ENCODE data around the gene LRRN3. TPM values are rescaled to one million over a fixed set of nuclear protein-coding genes. Genes with fewer than 3 reads are reported as not detected.

The LRRN3 gene
- total and polyA plus RNA-seq, 3 donors from 2014 or later = 9.3 to 59.6 (median 49.1) TPM

DNA sequence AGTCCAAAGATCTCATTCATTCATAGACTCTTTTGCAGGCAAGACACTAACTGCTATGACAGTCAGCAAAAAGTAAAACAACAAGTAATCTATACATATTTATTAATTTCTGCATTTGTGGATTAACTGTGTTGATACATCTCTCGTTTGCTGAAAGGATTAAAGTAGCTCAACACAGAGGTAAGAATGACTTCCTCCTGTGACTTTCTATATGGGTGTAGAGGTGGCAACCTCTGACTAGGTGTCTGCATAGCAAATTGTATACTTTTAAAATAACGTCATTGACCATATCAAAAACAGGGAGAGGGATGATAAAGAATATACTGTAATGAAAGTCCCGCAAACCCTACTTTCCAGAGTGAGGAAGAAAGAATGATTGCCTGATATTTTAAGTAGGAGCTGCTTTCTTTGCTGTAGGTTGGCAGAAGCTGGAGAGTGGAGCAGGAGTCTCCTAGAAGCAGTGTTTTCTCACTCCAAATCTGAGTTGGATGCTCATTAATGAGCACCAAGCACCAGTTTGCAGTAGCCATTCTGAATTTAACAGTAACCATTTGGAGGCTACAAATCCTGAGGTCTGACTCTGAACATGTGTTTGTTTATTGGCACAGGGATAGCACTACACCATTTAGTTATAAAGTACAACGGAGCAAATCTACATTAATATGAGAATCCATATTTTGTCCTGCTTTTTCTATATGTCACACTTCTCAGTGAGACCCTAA lies 9.2 kb upstream of the LRRN3 start:
- DNase-seq = no peak
- 89 to 92% methylated on average over 4 of the region's 4 CpGs for WGBS, 2 donors
- TF ChIP-seq POLR2A (IDR thresholded peaks at IDR 0.05) = no peak
- TF ChIP-seq, protein P1, sequence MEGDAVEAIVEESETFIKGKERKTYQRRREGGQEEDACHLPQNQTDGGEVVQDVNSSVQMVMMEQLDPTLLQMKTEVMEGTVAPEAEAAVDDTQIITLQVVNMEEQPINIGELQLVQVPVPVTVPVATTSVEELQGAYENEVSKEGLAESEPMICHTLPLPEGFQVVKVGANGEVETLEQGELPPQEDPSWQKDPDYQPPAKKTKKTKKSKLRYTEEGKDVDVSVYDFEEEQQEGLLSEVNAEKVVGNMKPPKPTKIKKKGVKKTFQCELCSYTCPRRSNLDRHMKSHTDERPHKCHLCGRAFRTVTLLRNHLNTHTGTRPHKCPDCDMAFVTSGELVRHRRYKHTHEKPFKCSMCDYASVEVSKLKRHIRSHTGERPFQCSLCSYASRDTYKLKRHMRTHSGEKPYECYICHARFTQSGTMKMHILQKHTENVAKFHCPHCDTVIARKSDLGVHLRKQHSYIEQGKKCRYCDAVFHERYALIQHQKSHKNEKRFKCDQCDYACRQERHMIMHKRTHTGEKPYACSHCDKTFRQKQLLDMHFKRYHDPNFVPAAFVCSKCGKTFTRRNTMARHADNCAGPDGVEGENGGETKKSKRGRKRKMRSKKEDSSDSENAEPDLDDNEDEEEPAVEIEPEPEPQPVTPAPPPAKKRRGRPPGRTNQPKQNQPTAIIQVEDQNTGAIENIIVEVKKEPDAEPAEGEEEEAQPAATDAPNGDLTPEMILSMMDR (IDR thresholded peaks at IDR 0.05) = no peak

DNA sequence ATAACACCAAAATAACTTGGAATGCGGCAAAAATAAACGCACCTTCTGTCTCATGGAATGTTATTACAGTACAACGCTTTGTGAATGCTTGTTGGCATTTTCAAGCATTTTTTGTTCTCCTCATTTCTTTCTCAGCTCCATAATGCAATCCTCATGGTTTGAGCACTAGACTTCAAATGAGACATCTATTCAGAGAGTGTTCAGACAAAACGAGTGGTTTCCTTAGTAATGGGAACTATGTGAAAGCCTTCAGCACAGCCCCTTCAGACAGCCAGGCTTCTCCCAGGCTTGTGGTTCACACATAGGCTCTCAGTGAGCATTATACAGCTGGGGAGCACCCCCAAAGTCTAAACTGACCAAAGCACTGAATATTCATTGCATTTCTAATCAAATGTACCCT lies 8.6 kb upstream of the LRRN3 start:
- Histone ChIP-seq H3K36me3 (ENCODE audit: low read depth, missing control alignments) (no peaks in the 10 kb centered on the region), H3K4me1 (no peaks in the 10 kb centered on the region), H3K27me3 (no peaks in the 10 kb centered on the region), H3K27ac (no peak overlapping the region), H3K9me3 (no peaks in the 10 kb centered on the region), H3K4me3 (no peak overlapping the region)
- TF ChIP-seq, protein P1 (IDR thresholded peaks at IDR 0.05) = no peak
- no peak for TF ChIP-seq POLR2A (IDR thresholded peaks at IDR 0.05)
- intact Hi-C loops (cut with DNase I; ENCODE audit: low total_unique reads) = no loop called here
- 53 to 57% methylated on average over 4 of the region's 4 CpGs for WGBS, 2 donors
- DNase-seq = no peak

More for the DNA sequence above, 9.2 kb upstream of the LRRN3 start:
- Histone ChIP-seq H3K36me3 (ENCODE audit: low read depth, missing control alignments) (no peaks in the 10 kb centered on the region), H3K27me3 (no peaks in the 10 kb centered on the region), H3K4me3 (no peak overlapping the region), H3K27ac (no peak overlapping the region), H3K4me1 (no peaks in the 10 kb centered on the region), H3K9me3 (no peaks in the 10 kb centered on the region)
- intact Hi-C loops (cut with DNase I; ENCODE audit: low total_unique reads) = no loop called here

DNA sequence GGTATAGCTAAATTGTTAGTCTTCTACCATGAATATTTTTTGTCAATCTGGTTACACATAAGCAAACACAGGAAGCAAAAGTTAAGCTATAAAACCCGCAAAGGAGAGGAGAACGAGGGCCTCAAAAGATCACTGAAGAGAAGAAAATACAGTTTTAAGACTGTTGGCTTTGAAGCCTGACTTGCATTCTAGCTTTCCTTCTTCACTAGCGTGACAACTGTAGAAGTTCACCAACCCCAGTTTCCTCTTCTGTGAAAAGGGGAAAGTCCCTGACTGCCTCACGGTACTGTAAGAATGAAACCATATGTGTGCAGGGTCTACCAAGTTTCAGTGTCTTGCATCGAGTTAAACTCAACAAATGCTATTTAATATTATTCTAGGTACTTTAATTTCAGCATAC lies 7.5 kb upstream of the LRRN3 start:
- no peaks in the 10 kb centered on the region for H3K4me1 ChIP-seq
- H3K4me3 ChIP-seq = no peak overlapping the region
- WGBS, 2 donors = 79 to 87% methylated on average over 5 of the region's 5 CpGs
- no peak for TF ChIP-seq POLR2A (IDR thresholded peaks at IDR 0.05)
- TF ChIP-seq, protein P1 (IDR thresholded peaks at IDR 0.05) = no peak
- no peaks in the 10 kb centered on the region for H3K27me3 ChIP-seq
- no peak overlapping the region for H3K27ac ChIP-seq
- intact Hi-C loops (cut with DNase I; ENCODE audit: low total_unique reads) = no loop called here
- no peaks in the 10 kb centered on the region for H3K9me3 ChIP-seq
- DNase-seq = no peak
- H3K36me3 ChIP-seq (ENCODE audit: low read depth, missing control alignments) = no peaks in the 10 kb centered on the region

DNA sequence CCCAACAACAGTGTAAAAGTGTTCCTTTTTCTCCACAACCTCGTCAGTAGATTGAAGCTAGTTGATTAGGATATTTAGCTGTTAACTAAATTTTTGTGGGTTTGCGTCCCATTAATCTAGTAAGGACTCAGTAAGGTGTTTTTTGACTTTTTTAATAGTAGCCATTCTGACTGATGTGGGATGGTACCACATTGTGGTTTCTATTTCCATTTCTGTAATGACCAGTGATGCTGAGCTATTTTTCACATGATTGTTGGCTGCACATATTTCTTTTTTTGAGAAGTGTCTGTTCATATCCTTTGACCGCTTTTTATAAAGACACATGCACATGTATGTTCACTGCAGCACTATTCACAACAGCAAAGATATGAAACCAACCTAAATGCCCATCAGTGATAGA lies 5.6 kb upstream of the LRRN3 start:
- no peak for DNase-seq
- intact Hi-C loops (cut with DNase I; ENCODE audit: low total_unique reads) = no loop called here
- 92 to 96% methylated on average over 3 of the region's 3 CpGs for WGBS, 2 donors

More for the DNA sequence above, 5.6 kb upstream of the LRRN3 start:
- TF ChIP-seq, protein P1 (IDR thresholded peaks at IDR 0.05) = no peak
- TF ChIP-seq POLR2A (IDR thresholded peaks at IDR 0.05) = no peak
- Histone ChIP-seq H3K4me1 (no peaks in the 10 kb centered on the region), H3K4me3 (no peak overlapping the region), H3K27me3 (no peaks in the 10 kb centered on the region), H3K36me3 (ENCODE audit: low read depth, missing control alignments) (no peaks in the 10 kb centered on the region), H3K27ac (no peak overlapping the region), H3K9me3 (no peaks in the 10 kb centered on the region)

Measured in testis (tissue), 3 donors.